Left lung (tissue), 10 donors: ENCODE results near the gene CD96. TPM values are rescaled to one million over a fixed set of nuclear protein-coding genes. Genes with fewer than 3 reads are reported as not detected.

ENCODE experiments used
- ATAC-seq: fragments of 200-7000 bp; cut with Tn5 transposase; one replicate; pipeline ENCODE4 v1.9.1; 2020; ENCODE audit warnings: moderate library complexity
- DNase-seq, 4 donors: peaks; one replicate each; pipeline ENCODE4 v3.0.0-alpha.2; 2013 to 2020
- H3K27ac ChIP-seq, 2 donors: fragments of 200-600 bp; sonication (generic) in 1 of 2; one replicate each; pipeline versions ENCODE4 v1.5.0 to v1.8.0; 2020 to 2021
- H3K27me3 ChIP-seq, 2 donors: fragments of 200-600 bp; sonication (generic) in 1 of 2; one replicate each; pipeline versions ENCODE4 v1.5.0 to v1.8.0; 2020 to 2021
- H3K36me3 ChIP-seq, 2 donors: fragments of 200-600 bp; sonication (generic) in 1 of 2; one replicate each; pipeline versions ENCODE4 v1.5.0 to v1.8.0; 2020 to 2021
- H3K4me1 ChIP-seq, 2 donors: fragments of 200-600 bp; one replicate each; pipeline ENCODE4 v1.8.0; 2021
- H3K4me3 ChIP-seq, 2 donors: fragments of 200-600 bp; sonication (generic) in 1 of 2; one replicate each; pipeline versions ENCODE4 v1.5.0 to v1.8.0; 2020 to 2021; ENCODE audit warnings: mild to moderate bottlenecking in 1 of 2
- H3K9me3 ChIP-seq, 2 donors: fragments of 200-600 bp; sonication (generic) in 1 of 2; one replicate each; pipeline versions ENCODE4 v1.5.0 to v1.8.0; 2020 to 2021
- CTCF ChIP-seq, 2 donors: fragments of 200-600 bp; sonication (generic) in 1 of 2; IDR thresholded peaks; one replicate each; pipeline versions ENCODE4 v1.5.0 to v1.8.0; 2021; ENCODE audit warnings: antibody characterized with exemption in 2 of 2
- intact Hi-C, 2 donors: fragments of 100-400 bp; cut with DNase I; formaldehyde crosslinking; loops; one replicate each; pipeline versions ENCODE4 v1.11.2 to v1.14.2; 2022
- polyA plus RNA-seq, 6 donors: library from polyadenylated mRNA; unstranded; fragments of 120-200 nt; gene quantifications; one replicate each; pipeline ENCODE4 v1.2.1, GENCODE V29; 2013; ENCODE audit not compliant: insufficient read length in 6 of 6
- total RNA-seq, 2 donors: library from RNA; stranded (reverse); fragmentation: NEBNext Ultra II Directional; extraction: Animal tissue kit (Norgen Biotek cat#: 25700); gene quantifications; one replicate each; pipeline ENCODE4 v1.2.1, GENCODE V29; 2021
- donor health status: DM: no; HTN: yes; CAD: no.
- donor health status: DM: no; HTN: no; CAD: no.

CD96 gene
- total and polyA plus RNA-seq, 8 donors, result 0.53 to 5.3 (median 1.0) TPM

GRCh38 chr3:111691293-111691909, 149.4 kb downstream of the CD96 start:
- intact Hi-C loops, result no loop called here
- ATAC-seq (peak; percentile 72), DNase-seq (peak in 1 of 4 donors; percentile 49)
- Histone ChIP-seq H3K4me1 (no peaks in the 10 kb centered on the region), H3K36me3 (no peaks in the 10 kb centered on the region), H3K27ac (no peak overlapping the region), H3K27me3 (no peaks in the 10 kb centered on the region), H3K4me3 (no peak overlapping the region), H3K9me3 (no peaks in the 10 kb centered on the region)
- TF ChIP-seq CTCF (IDR thresholded peaks at IDR 0.05), result peak in 1 of 2 donors; percentile 18

GRCh38 chr3:111692593-111693552, 150.9 kb downstream of the CD96 start:
- no peaks in the 10 kb centered on the region for H3K36me3 ChIP-seq
- TF ChIP-seq CTCF (IDR thresholded peaks at IDR 0.05), result no peak

GRCh38 chr3:111694471-111694870, 152.5 kb downstream of the CD96 start:
- ATAC-seq, result no peak
- no peak overlapping the region for H3K4me3 ChIP-seq
- intact Hi-C loops, result no loop called here
- DNase-seq, result no peak
- no peaks in the 10 kb centered on the region for H3K36me3 ChIP-seq
- no peak overlapping the region for H3K27ac ChIP-seq
- H3K9me3 ChIP-seq, result no peaks in the 10 kb centered on the region
- TF ChIP-seq CTCF (IDR thresholded peaks at IDR 0.05), result no peak
- no peaks in the 10 kb centered on the region for H3K27me3 ChIP-seq
- H3K4me1 ChIP-seq, result no peaks in the 10 kb centered on the region

More at GRCh38 chr3:111692593-111693552, 150.9 kb downstream of the CD96 start:
- intact Hi-C loops, result no loop called here
- Histone ChIP-seq H3K27ac (no peak overlapping the region), H3K9me3 (no peaks in the 10 kb centered on the region), H3K27me3 (no peaks in the 10 kb centered on the region), H3K4me3 (no peak overlapping the region), H3K4me1 (no peaks in the 10 kb centered on the region)
- no peak for ATAC-seq
- no peak for DNase-seq

- TF ChIP-seq CTCF (IDR thresholded peaks at IDR 0.05), result no peak
- Histone ChIP-seq H3K9me3 (no peaks in the 10 kb centered on the region), H3K27me3 (no peaks in the 10 kb centered on the region), H3K36me3 (no peaks in the 10 kb centered on the region), H3K4me3 (no peak overlapping the region), H3K4me1 (no peaks in the 10 kb centered on the region), H3K27ac (no peak overlapping the region)
- intact Hi-C loops, result no loop called here
- DNase-seq, result no peak
- peak; percentile 32 for ATAC-seq
Measured at GRCh38 chr3:111695636-111696117, 153.7 kb downstream of the CD96 start.

GRCh38 chr3:111700054-111700453, 158.1 kb downstream of the CD96 start:
- DNase-seq, result no peak
- no peak overlapping the region for H3K27ac ChIP-seq
- ATAC-seq, result no peak

More at GRCh38 chr3:111700054-111700453, 158.1 kb downstream of the CD96 start:
- intact Hi-C loops, result no loop called here
- Histone ChIP-seq H3K36me3 (no peaks in the 10 kb centered on the region), H3K9me3 (no peaks in the 10 kb centered on the region), H3K27me3 (no peaks in the 10 kb centered on the region), H3K4me3 (no peak overlapping the region), H3K4me1 (no peaks in the 10 kb centered on the region)
- no peak for TF ChIP-seq CTCF (IDR thresholded peaks at IDR 0.05)
